ENCODE data around the gene ZNF273.
"Not testable (repeated sequence)": the region's sequence is repeated elsewhere in the genome, so short reads cannot be mapped to it uniquely, and the experiment has no call there.

ZNF273 gene

GRCh38 chr7:64884085-64884912 is 18.8 kb upstream of the ZNF273 start:
- no peak overlapping the region for H3K27ac ChIP-seq (ENCODE audit: low read depth, low read length)
- peaks cover 50% of the 10 kb centered on the region for H3K27me3 ChIP-seq (ENCODE audit: insufficient read depth, low read length)
- H2AFZ ChIP-seq (ENCODE audit: low read length, unreplicated experiment), result no peak overlapping the region
- no peaks in the 10 kb centered on the region for H3K4me1 ChIP-seq (ENCODE audit: control insufficient read depth, insufficient read depth, low read length, unreplicated experiment)
- H3K36me3 ChIP-seq (ENCODE audit: insufficient read depth, low read length), result no peaks in the 10 kb centered on the region
- no peaks in the 10 kb centered on the region for H3K79me2 ChIP-seq (ENCODE audit: control insufficient read depth, insufficient read depth, low read length, unreplicated experiment)
- H3K4me3 ChIP-seq (ENCODE audit: low read depth, low read length), result no peak overlapping the region

GRCh38 chr7:64884913-64885370 is 18.1 kb upstream of the ZNF273 start:
- Histone ChIP-seq H3K4me3 (ENCODE audit: low read depth, low read length) (no peak overlapping the region), H3K79me2 (ENCODE audit: control insufficient read depth, insufficient read depth, low read length, unreplicated experiment) (no peaks in the 10 kb centered on the region), H2AFZ (ENCODE audit: low read length, unreplicated experiment) (no peak overlapping the region), H3K4me1 (ENCODE audit: control insufficient read depth, insufficient read depth, low read length, unreplicated experiment) (no peaks in the 10 kb centered on the region), H3K36me3 (ENCODE audit: insufficient read depth, low read length) (no peaks in the 10 kb centered on the region), H3K27me3 (ENCODE audit: insufficient read depth, low read length) (peaks cover 57% of the 10 kb centered on the region), H3K27ac (ENCODE audit: low read depth, low read length) (no peak overlapping the region)

- Histone ChIP-seq H3K4me1 (ENCODE audit: control insufficient read depth, insufficient read depth, low read length, unreplicated experiment) (no peaks in the 10 kb centered on the region), H3K27me3 (ENCODE audit: insufficient read depth, low read length) (peaks cover 57% of the 10 kb centered on the region), H3K36me3 (ENCODE audit: insufficient read depth, low read length) (no peaks in the 10 kb centered on the region), H3K4me3 (ENCODE audit: low read depth, low read length) (no peak overlapping the region), H2AFZ (ENCODE audit: low read length, unreplicated experiment) (no peak overlapping the region), H3K79me2 (ENCODE audit: control insufficient read depth, insufficient read depth, low read length, unreplicated experiment) (no peaks in the 10 kb centered on the region), H3K27ac (ENCODE audit: low read depth, low read length) (no peak overlapping the region)
Measured at GRCh38 chr7:64885520-64886240, 17.4 kb upstream of the ZNF273 start.

GRCh38 chr7:64886956-64887545 is 16.0 kb upstream of the ZNF273 start:
- Histone ChIP-seq H3K4me3 (ENCODE audit: low read depth, low read length) (no peak overlapping the region), H3K27ac (ENCODE audit: low read depth, low read length) (no peak overlapping the region), H2AFZ (ENCODE audit: low read length, unreplicated experiment) (no peak overlapping the region), H3K27me3 (ENCODE audit: insufficient read depth, low read length) (peaks cover 53% of the 10 kb centered on the region), H3K4me1 (ENCODE audit: control insufficient read depth, insufficient read depth, low read length, unreplicated experiment) (no peaks in the 10 kb centered on the region), H3K79me2 (ENCODE audit: control insufficient read depth, insufficient read depth, low read length, unreplicated experiment) (no peaks in the 10 kb centered on the region), H3K36me3 (ENCODE audit: insufficient read depth, low read length) (no peaks in the 10 kb centered on the region)

GRCh38 chr7:64887756-64888508 is 15.1 kb upstream of the ZNF273 start:
- H3K79me2 ChIP-seq (ENCODE audit: control insufficient read depth, insufficient read depth, low read length, unreplicated experiment), result no peaks in the 10 kb centered on the region
- H3K4me1 ChIP-seq (ENCODE audit: control insufficient read depth, insufficient read depth, low read length, unreplicated experiment), result no peaks in the 10 kb centered on the region
- H3K27ac ChIP-seq (ENCODE audit: low read depth, low read length), result no peak overlapping the region
- H3K36me3 ChIP-seq (ENCODE audit: insufficient read depth, low read length), result no peaks in the 10 kb centered on the region
- H2AFZ ChIP-seq (ENCODE audit: low read length, unreplicated experiment), result peak overlapping the region; percentile 53
- H3K4me3 ChIP-seq (ENCODE audit: low read depth, low read length), result peak overlapping the region; percentile 73
- peaks cover 44% of the 10 kb centered on the region for H3K27me3 ChIP-seq (ENCODE audit: insufficient read depth, low read length)

GRCh38 chr7:64888561-64888900 is 14.5 kb upstream of the ZNF273 start:
- Histone ChIP-seq H3K79me2 (ENCODE audit: control insufficient read depth, insufficient read depth, low read length, unreplicated experiment) (no peaks in the 10 kb centered on the region), H3K4me3 (ENCODE audit: low read depth, low read length) (peak overlapping the region; percentile 73), H3K36me3 (ENCODE audit: insufficient read depth, low read length) (no peaks in the 10 kb centered on the region), H3K27ac (ENCODE audit: low read depth, low read length) (no peak overlapping the region), H3K27me3 (ENCODE audit: insufficient read depth, low read length) (peaks cover 38% of the 10 kb centered on the region), H3K4me1 (ENCODE audit: control insufficient read depth, insufficient read depth, low read length, unreplicated experiment) (no peaks in the 10 kb centered on the region), H2AFZ (ENCODE audit: low read length, unreplicated experiment) (peak overlapping the region; percentile 53)

- Histone ChIP-seq H2AFZ (ENCODE audit: low read length, unreplicated experiment) (peak overlapping the region; percentile 53), H3K36me3 (ENCODE audit: insufficient read depth, low read length) (no peaks in the 10 kb centered on the region), H3K79me2 (ENCODE audit: control insufficient read depth, insufficient read depth, low read length, unreplicated experiment) (no peaks in the 10 kb centered on the region), H3K27ac (ENCODE audit: low read depth, low read length) (no peak overlapping the region), H3K4me3 (ENCODE audit: low read depth, low read length) (peak overlapping the region; percentile 73), H3K4me1 (ENCODE audit: control insufficient read depth, insufficient read depth, low read length, unreplicated experiment) (no peaks in the 10 kb centered on the region), H3K27me3 (ENCODE audit: insufficient read depth, low read length) (peaks cover 33% of the 10 kb centered on the region)
Measured at GRCh38 chr7:64888901-64889685, 14.0 kb upstream of the ZNF273 start.

GRCh38 chr7:64889686-64890162 is 13.3 kb upstream of the ZNF273 start:
- H3K79me2 ChIP-seq (ENCODE audit: control insufficient read depth, insufficient read depth, low read length, unreplicated experiment), result no peaks in the 10 kb centered on the region
- H3K27me3 ChIP-seq (ENCODE audit: insufficient read depth, low read length), result peaks cover 30% of the 10 kb centered on the region
- no peak overlapping the region for H3K27ac ChIP-seq (ENCODE audit: low read depth, low read length)
- H2AFZ ChIP-seq (ENCODE audit: low read length, unreplicated experiment), result no peak overlapping the region
- no peaks in the 10 kb centered on the region for H3K36me3 ChIP-seq (ENCODE audit: insufficient read depth, low read length)
- no peak overlapping the region for H3K4me3 ChIP-seq (ENCODE audit: low read depth, low read length)
- no peaks in the 10 kb centered on the region for H3K4me1 ChIP-seq (ENCODE audit: control insufficient read depth, insufficient read depth, low read length, unreplicated experiment)

GRCh38 chr7:64890273-64890672 is 12.8 kb upstream of the ZNF273 start:
- H2AFZ ChIP-seq (ENCODE audit: low read length, unreplicated experiment); H3K79me2 ChIP-seq (ENCODE audit: control insufficient read depth, insufficient read depth, low read length, unreplicated experiment); H3K36me3 ChIP-seq (ENCODE audit: insufficient read depth, low read length); H3K4me3 ChIP-seq (ENCODE audit: low read depth, low read length); H3K4me1 ChIP-seq (ENCODE audit: control insufficient read depth, insufficient read depth, low read length, unreplicated experiment); H3K27ac ChIP-seq (ENCODE audit: low read depth, low read length): not testable (repeated sequence)
- H3K27me3 ChIP-seq (ENCODE audit: insufficient read depth, low read length), result peaks cover 30% of the 10 kb centered on the region

All from ACC112 (cell line).